IMR-90 (cell line): ENCODE data around the gene KLHL29. TPM values are rescaled to one million over a fixed set of nuclear protein-coding genes. Genes with fewer than 3 reads are reported as not detected.

Source experiments
- ATAC-seq: fragments of 200-7000 bp; cut with Tn5 transposase; 2 replicates; pipeline ENCODE4 v1.9.1; 2020; ENCODE audit warnings: low read depth, mild to moderate bottlenecking, moderate library complexity
- BruUV-seq: library from RNA; stranded (reverse); fragments of 400-500 nt; replicated peaks from 2 replicates; lab custom pipeline; 2021; lab: Mats Ljungman, UMichigan
- CTCF ChIA-PET: fragments of 300-600 bp; formaldehyde crosslinking; extraction: SDS; loops from one replicate; lab custom pipeline; 2021; ENCODE audit warnings: antibody characterized with exemption; lab: Yijun Ruan, JAX
- POLR2A ChIA-PET: fragments of 300-600 bp; sonication (Branson Sonifier 250); formaldehyde crosslinking; loops from one replicate; lab custom pipeline; 2022; ENCODE audit warnings: antibody characterized with exemption; ENCODE audit not compliant: unreplicated experiment; lab: Charles Lee
- DNase-seq: peaks from one replicate; pipeline ENCODE4 v3.0.0; 2013
- H2AFZ ChIP-seq: replicated peaks from 2 replicates; pipeline ENCODE3; 2013; ENCODE audit warnings: low read length, mild to moderate bottlenecking; ENCODE audit not compliant: poor library complexity
- H2AK5ac ChIP-seq: 2 replicates; pipeline ENCODE4 v1.6.1; 2013; ENCODE audit warnings: low read depth, low read length, inconsistent platforms
- H2AK9ac ChIP-seq: replicated peaks from 2 replicates; pipeline ENCODE3; 2013; ENCODE audit warnings: mild to moderate bottlenecking, low read depth, low read length, moderate library complexity; ENCODE audit not compliant: poor library complexity
- H2BK120ac ChIP-seq: 2 replicates; pipeline ENCODE4 v1.6.1; 2013; ENCODE audit warnings: low read depth, low read length, inconsistent platforms
- H2BK15ac ChIP-seq: 3 replicates; pipeline ENCODE4 v1.6.1; 2013; ENCODE audit warnings: low read depth, low read length, inconsistent platforms
- H2BK20ac ChIP-seq: 2 replicates; pipeline ENCODE4 v1.6.1; 2013; ENCODE audit warnings: low read depth, mild to moderate bottlenecking, inconsistent platforms, low read length, moderate library complexity
- H2BK5ac ChIP-seq: 2 replicates; pipeline ENCODE4 v1.6.1; 2013; ENCODE audit warnings: mild to moderate bottlenecking, low read depth, low read length, inconsistent platforms; ENCODE audit not compliant: poor library complexity, severe bottlenecking
- H3K14ac ChIP-seq: replicated peaks from 2 replicates; pipeline ENCODE4 v1.6.1; 2013; ENCODE audit warnings: low read depth, low read length, inconsistent platforms
- H3K18ac ChIP-seq: 2 replicates; pipeline ENCODE4 v1.6.1; 2013; ENCODE audit warnings: low read depth, low read length, control low read depth
- H3K23ac ChIP-seq: 2 replicates; pipeline ENCODE4 v1.6.1; 2013; ENCODE audit warnings: low read depth, low read length, inconsistent platforms
- H3K27ac ChIP-seq: 2 replicates; pipeline ENCODE4 v1.5.1; 2013; ENCODE audit warnings: mild to moderate bottlenecking, control low read depth, low read length; ENCODE audit not compliant: insufficient read depth
- H3K27me3 ChIP-seq: 2 replicates; pipeline ENCODE4 v1.6.1; 2013; ENCODE audit warnings: low read length; ENCODE audit not compliant: control insufficient read depth, insufficient read depth
- H3K36me3 ChIP-seq: 2 replicates; pipeline ENCODE4 v1.6.1; 2013; ENCODE audit warnings: low read length, mixed read lengths; ENCODE audit not compliant: control insufficient read depth, insufficient read depth
- H3K4ac ChIP-seq: 2 replicates; pipeline ENCODE4 v1.6.1; 2013; ENCODE audit warnings: low read depth, low read length, inconsistent platforms
- H3K4me1 ChIP-seq: 2 replicates; pipeline ENCODE4 v1.6.1; 2013; ENCODE audit warnings: low read length, mixed read lengths; ENCODE audit not compliant: control insufficient read depth, insufficient read depth
- H3K4me2 ChIP-seq: 2 replicates; pipeline ENCODE4 v1.6.1; 2013; ENCODE audit warnings: low read depth, mild to moderate bottlenecking, control low read depth, low read length, moderate library complexity
- H3K4me3 ChIP-seq: 2 replicates; pipeline ENCODE4 v1.5.1; 2013; ENCODE audit warnings: low read depth, mild to moderate bottlenecking, control low read depth, low read length, moderate library complexity; ENCODE audit not compliant: insufficient read depth
- H3K56ac ChIP-seq: 2 replicates; pipeline ENCODE4 v1.6.1; 2013; ENCODE audit warnings: low read length, inconsistent platforms; ENCODE audit not compliant: insufficient read depth; ENCODE audit errors: extremely low read depth
- H3K79me1 ChIP-seq, 2 experiments: 2 replicates each; pipeline ENCODE4 v1.6.1; 2013; ENCODE audit warnings: low read length in 2 of 2, inconsistent platforms in 1 of 2, low read depth in 1 of 2
- H3K9ac ChIP-seq: 2 replicates; pipeline ENCODE4 v1.6.1; 2013; ENCODE audit warnings: low read depth, low read length, control low read depth
- H3K9me1 ChIP-seq: 2 replicates; pipeline ENCODE4 v1.6.1; 2013; ENCODE audit warnings: low read length, inconsistent platforms; ENCODE audit not compliant: insufficient read depth
- H3K9me3 ChIP-seq: 2 replicates; pipeline ENCODE4 v1.6.1; 2013; ENCODE audit warnings: low read length; ENCODE audit not compliant: control insufficient read depth, insufficient read depth
- H4K20me1 ChIP-seq: 2 replicates; pipeline ENCODE4 v1.6.1; 2013; ENCODE audit warnings: low read length, inconsistent platforms; ENCODE audit not compliant: insufficient read depth
- H4K5ac ChIP-seq: 2 replicates; pipeline ENCODE4 v1.6.1; 2013; ENCODE audit warnings: mild to moderate bottlenecking, low read depth, low read length, control low read depth
- H4K8ac ChIP-seq, 2 experiments: 2 replicates each; pipeline ENCODE4 v1.6.1; 2013; ENCODE audit warnings: low read depth in 2 of 2, low read length in 2 of 2, control low read depth in 1 of 2, inconsistent platforms in 1 of 2
- H4K91ac ChIP-seq: 2 replicates; pipeline ENCODE4 v1.6.1; 2013; ENCODE audit warnings: low read depth, low read length, inconsistent platforms; ENCODE audit not compliant: insufficient read depth
- BHLHE40 ChIP-seq: fragments of 150-350 bp; IDR thresholded peaks from 2 replicates; pipeline ENCODE4 v1.6.1; 2016; ENCODE audit warnings: mild to moderate bottlenecking, low read depth, low read length
- CEBPB ChIP-seq: IDR thresholded peaks from 2 replicates; pipeline ENCODE4 v1.6.1; 2012; ENCODE audit warnings: low read depth, low read length, improper control_type of control experiment
- CTCF ChIP-seq: conservative IDR thresholded peaks from 2 replicates; pipeline ENCODE4 v1.5.1; 2012; ENCODE audit warnings: mild to moderate bottlenecking, low read depth, low read length, improper control_type of control experiment
- ELK1 ChIP-seq: fragments of 150-350 bp; IDR thresholded peaks from 2 replicates; pipeline ENCODE4 v1.6.1; 2016; ENCODE audit warnings: low read depth, mild to moderate bottlenecking, low read length, moderate library complexity, borderline replicate concordance
- MAFK ChIP-seq: IDR thresholded peaks from 2 replicates; pipeline ENCODE4 v1.6.1; 2012; ENCODE audit warnings: low read depth, low read length, improper control_type of control experiment
- POLR2A ChIP-seq: IDR thresholded peaks from 2 replicates; pipeline ENCODE4 v1.6.1; 2012; ENCODE audit warnings: mild to moderate bottlenecking, low read depth, low read length
- RCOR1 ChIP-seq: IDR thresholded peaks from 2 replicates; pipeline ENCODE4 v1.6.1; 2012; ENCODE audit warnings: mild to moderate bottlenecking, low read length, improper control_type of control experiment; ENCODE audit not compliant: insufficient replicate concordance
- SMC3 ChIP-seq: fragments of 150-350 bp; IDR thresholded peaks from 2 replicates; pipeline ENCODE4 v1.6.1; 2016; ENCODE audit warnings: low read depth, mild to moderate bottlenecking, antibody characterized with exemption, low read length, moderate library complexity
- WGBS, 2 experiments: methylation state at CpG; one replicate each; pipeline versions ENCODE4 v1.1.5 to v1.1.7; 2013; ENCODE audit warnings: missing lambda C conversion rate in 2 of 2; ENCODE audit not compliant: insufficient read length in 1 of 2; ENCODE audit errors: extremely low coverage in 2 of 2; 5-methylcytosine and 5-hydroxymethylcytosine counted together
- dilution Hi-C: fragments of 300-500 bp; cut with HindIII; formaldehyde crosslinking; loops from one replicate; pipeline ENCODE4 v1.14.3; 2018; ENCODE audit warnings: low sequenced_read_pairs; ENCODE audit not compliant: unreplicated experiment
- in situ Hi-C: fragments of 300-500 bp; cut with MboI; formaldehyde crosslinking; loops from 3 replicates; pipeline ENCODE4 v1.14.3; 2019; ENCODE audit warnings: low sequenced_read_pairs, inconsistent platforms, mixed read lengths
- intact Hi-C: fragments of 100-400 bp; cut with micrococcal nuclease; formaldehyde crosslinking; loops from 2 replicates; pipeline ENCODE4 v1.10.0; 2022
- polyA plus RNA-seq, 3 experiments: library from polyadenylated mRNA; depleted of rRNA; stranded (reverse); fragments of >200 nt; gene quantifications; 2 replicates each; pipeline ENCODE4 v1.2.3, GENCODE V29; 2012; ENCODE audit warnings: low replicate concordance in 1 of 3
- total RNA-seq: library from RNA; depleted of rRNA; stranded (reverse); fragments of >200 nt; gene quantifications from 2 replicates; pipeline ENCODE4 v1.2.3, GENCODE V29; 2012

KLHL29 gene
- total and polyA plus RNA-seq, 2 of the 4 experiments (the other 2 are of a cell fraction): 2.0 to 8.0 TPM

GRCh38 chr2:23566241-23567142, 181.5 kb downstream of the KLHL29 start (continued):
- TF ChIP-seq SMC3: peak; percentile 32

GRCh38 chr2:23567161-23567756, 182.3 kb downstream of the KLHL29 start:
- intact Hi-C loops (no loop called here), dilution Hi-C loops (no loop called here), in situ Hi-C loops (no loop called here)
- H2BK5ac ChIP-seq: no peak overlapping the region
- H3K23ac ChIP-seq: no peak overlapping the region
- ChIA-PET POLR2A (no interaction called here), CTCF (no interaction called here)
- no peaks in the 10 kb centered on the region for H3K9me3 ChIP-seq
- no peak overlapping the region for H2BK15ac ChIP-seq
- TF ChIP-seq RCOR1: no peak
- TF ChIP-seq CTCF: no peak
- no peak for TF ChIP-seq ELK1
- no peak for TF ChIP-seq SMC3
- no peak for TF ChIP-seq MAFK
- TF ChIP-seq BHLHE40: no peak
- TF ChIP-seq CEBPB: no peak
- no peak for TF ChIP-seq POLR2A
- no peaks in the 10 kb centered on the region for H3K27me3 ChIP-seq
- H2AK5ac ChIP-seq: no peak overlapping the region
- 95% methylated on average over 7 of the region's 15 CpGs; no CpG with 5 or more reads in 1 of the 2 experiments for WGBS, 2 experiments
- H3K4me3 ChIP-seq: no peak overlapping the region
- peaks cover 3% of the 10 kb centered on the region for H3K36me3 ChIP-seq
- no peak overlapping the region for H3K18ac ChIP-seq
- no TSS peak for BruUV-seq
- peaks cover 3% of the 10 kb centered on the region for H4K20me1 ChIP-seq
- DNase-seq: no peak
- H3K9me1 ChIP-seq: peaks cover 19% of the 10 kb centered on the region
- no peak for ATAC-seq
- no peak overlapping the region for H3K27ac ChIP-seq
- H3K4ac ChIP-seq: no peak overlapping the region
- no peak overlapping the region for H4K5ac ChIP-seq
- H3K4me1 ChIP-seq: peaks cover 20% of the 10 kb centered on the region; the same call in 1 of the 2 replicates
- no peak overlapping the region for H3K56ac ChIP-seq
- peaks cover 3 to 9% of the 10 kb centered on the region in 2 experiments; a peak in 2 of 4 replicates for H3K79me1 ChIP-seq
- H2AFZ ChIP-seq: no peak overlapping the region
- H3K9ac ChIP-seq: no peak overlapping the region
- no peak overlapping the region for H3K14ac ChIP-seq
- H4K91ac ChIP-seq: no peak overlapping the region
- no peak overlapping the region for H4K8ac ChIP-seq
- H2AK9ac ChIP-seq: no peak overlapping the region
- H2BK20ac ChIP-seq: no peak overlapping the region
- no peak overlapping the region for H3K4me2 ChIP-seq
- H2BK120ac ChIP-seq: no peak overlapping the region
